Ammon's horn (tissue), 1 donor: ENCODE measurements around the gene SPP1.
"Not testable (repeated sequence)": the region's sequence is repeated elsewhere in the genome, so short reads cannot be mapped to it uniquely, and the experiment has no call there.

Experiments
- DNase-seq: peaks from one replicate; pipeline ENCODE4 v3.0.0-alpha.2; 2016; ENCODE audit warnings: low spot score

Gene SPP1

GRCh38 chr4:88025868-88026661 lies 50.6 kb downstream of the SPP1 start:
- not testable (repeated sequence) for DNase-seq

GRCh38 chr4:88027611-88028608 lies 52.4 kb downstream of the SPP1 start:
- DNase-seq = no peak

GRCh38 chr4:88028946-88029345 lies 53.4 kb downstream of the SPP1 start:
- peak; percentile 14 for DNase-seq

GRCh38 chr4:88029556-88029955 lies 54.0 kb downstream of the SPP1 start:
- no peak for DNase-seq

GRCh38 chr4:88030565-88031310 lies 55.2 kb downstream of the SPP1 start:
- no peak for DNase-seq
